Adipose tissue (tissue), 3 donors: ENCODE measurements around the gene CRB1. TPM values are rescaled to one million over a fixed set of nuclear protein-coding genes. Genes with fewer than 3 reads are reported as not detected.

ENCODE experiments used
- H3K27ac ChIP-seq: one replicate; pipeline ENCODE4 v1.5.1; 2013; ENCODE audit warnings: low read depth, low read length
- WGBS, 3 donors: extraction: QIAGEN DNeasy Blood & Tissue Kit; methylation state at CpG; one replicate each; pipeline ENCODE4 v1.1.7; 2013; 5-methylcytosine and 5-hydroxymethylcytosine counted together
- polyA plus RNA-seq, 3 donors: library from polyadenylated mRNA; stranded (reverse); fragments of 200-250 nt; gene quantifications; one replicate each; pipeline ENCODE4 v1.2.3, GENCODE V29; 2013
- donor health status: healthy with polysubstance abuse.
- donor health status: Bipolar disorder and iron deficiency.
- donor health status: healthy.

The CRB1 gene
- polyA plus RNA-seq, 3 donors = 0.01 to 0.16 TPM; not detected in 1

GRCh38 chr1:197336571-197336970, 68.5 kb downstream of the CRB1 start:
- no peak overlapping the region for H3K27ac ChIP-seq
- 93 to 95% (median 95%) methylated on average over 2 of the region's 2 CpGs for WGBS, 3 donors

GRCh38 chr1:197339106-197340060, 71.3 kb downstream of the CRB1 start:
- H3K27ac ChIP-seq = no peak overlapping the region
- 76 to 78% (median 76%) methylated on average over 9 of the region's 9 CpGs for WGBS, 3 donors

GRCh38 chr1:197341626-197342025, 73.6 kb downstream of the CRB1 start:
- 71 to 87% (median 83%) methylated on average over 1 of the region's 1 CpG for WGBS, 3 donors

GRCh38 chr1:197342044-197342565, 74.1 kb downstream of the CRB1 start:
- 48 to 56% (median 56%) methylated on average over 3 of the region's 3 CpGs for WGBS, 3 donors
- H3K27ac ChIP-seq = no peak overlapping the region

More at GRCh38 chr1:197341626-197342025, 73.6 kb downstream of the CRB1 start:
- H3K27ac ChIP-seq = no peak overlapping the region

- H3K27ac ChIP-seq = no peak overlapping the region
- WGBS, 3 donors = 24 to 42% (median 31%) methylated on average over 2 of the region's 2 CpGs
These were observed 74.6 kb downstream of the CRB1 start for GRCh38 chr1:197342669-197343068.

GRCh38 chr1:197343663-197344273, 75.7 kb downstream of the CRB1 start:
- no peak overlapping the region for H3K27ac ChIP-seq
- 14 to 37% (median 35%) methylated on average over 4 of the region's 4 CpGs for WGBS, 3 donors

- no peak overlapping the region for H3K27ac ChIP-seq
- 51 to 63% (median 62%) methylated on average over 2 of the region's 2 CpGs for WGBS, 3 donors
These were observed 83.9 kb downstream of the CRB1 start for GRCh38 chr1:197351821-197352440.

GRCh38 chr1:197355248-197355995, 87.4 kb downstream of the CRB1 start:
- H3K27ac ChIP-seq = no peak overlapping the region
- WGBS, 3 donors = 93% methylated on average over 35 to 39 of the region's 39 CpGs

- H3K27ac ChIP-seq = no peak overlapping the region
- WGBS, 3 donors = 57 to 62% (median 60%) methylated on average over 5 of the region's 5 CpGs
These were observed 88.9 kb downstream of the CRB1 start for GRCh38 chr1:197356723-197357533.

- WGBS, 3 donors = 53 to 59% (median 57%) methylated on average over 1 of the region's 1 CpG
- H3K27ac ChIP-seq = no peak overlapping the region
These were observed 90.9 kb downstream of the CRB1 start for GRCh38 chr1:197358959-197359358.

GRCh38 chr1:197360068-197360467, 92.0 kb downstream of the CRB1 start:
- WGBS, 3 donors = 37 to 72% (median 68%) methylated on average over 5 of the region's 5 CpGs
- no peak overlapping the region for H3K27ac ChIP-seq

- no peak overlapping the region for H3K27ac ChIP-seq
These were observed 94.8 kb downstream of the CRB1 start for GRCh38 chr1:197362871-197363270.

- H3K27ac ChIP-seq = no peak overlapping the region
- WGBS, 3 donors = 95 to 98% (median 98%) methylated on average over 13 to 14 of the region's 14 CpGs
These were observed 95.8 kb downstream of the CRB1 start for GRCh38 chr1:197363855-197364254.

- H3K27ac ChIP-seq = no peak overlapping the region
- 74 to 86% (median 81%) methylated on average over 2 of the region's 2 CpGs for WGBS, 3 donors
These were observed 98.9 kb downstream of the CRB1 start for GRCh38 chr1:197366996-197367395.

- H3K27ac ChIP-seq = no peak overlapping the region
- 60 to 86% (median 66%) methylated on average over 7 of the region's 7 CpGs for WGBS, 3 donors
These were observed 99.6 kb downstream of the CRB1 start for GRCh38 chr1:197367627-197368026.

GRCh38 chr1:197374428-197374827, 106.4 kb downstream of the CRB1 start:
- no peak overlapping the region for H3K27ac ChIP-seq
- 71 to 86% (median 81%) methylated on average over 1 of the region's 1 CpG for WGBS, 3 donors

GRCh38 chr1:197384471-197384870, 116.4 kb downstream of the CRB1 start:
- no peak overlapping the region for H3K27ac ChIP-seq
- 67 to 75% (median 69%) methylated on average over 6 of the region's 6 CpGs for WGBS, 3 donors

- no peak overlapping the region for H3K27ac ChIP-seq
- 94 to 97% (median 97%) methylated on average over 1 of the region's 1 CpG for WGBS, 3 donors
These were observed 120.7 kb downstream of the CRB1 start for GRCh38 chr1:197388801-197389200.
